ENCODE data around the gene AKAP17A. TPM values are rescaled to one million over a fixed set of nuclear protein-coding genes. Genes with fewer than 3 reads are reported as not detected.
A peak's percentile ranks its signal among the peaks of the same experiment; 100 is the strongest.

The AKAP17A gene
- total RNA-seq, 1 donor from 2014 or later: 62.0 TPM

DNA sequence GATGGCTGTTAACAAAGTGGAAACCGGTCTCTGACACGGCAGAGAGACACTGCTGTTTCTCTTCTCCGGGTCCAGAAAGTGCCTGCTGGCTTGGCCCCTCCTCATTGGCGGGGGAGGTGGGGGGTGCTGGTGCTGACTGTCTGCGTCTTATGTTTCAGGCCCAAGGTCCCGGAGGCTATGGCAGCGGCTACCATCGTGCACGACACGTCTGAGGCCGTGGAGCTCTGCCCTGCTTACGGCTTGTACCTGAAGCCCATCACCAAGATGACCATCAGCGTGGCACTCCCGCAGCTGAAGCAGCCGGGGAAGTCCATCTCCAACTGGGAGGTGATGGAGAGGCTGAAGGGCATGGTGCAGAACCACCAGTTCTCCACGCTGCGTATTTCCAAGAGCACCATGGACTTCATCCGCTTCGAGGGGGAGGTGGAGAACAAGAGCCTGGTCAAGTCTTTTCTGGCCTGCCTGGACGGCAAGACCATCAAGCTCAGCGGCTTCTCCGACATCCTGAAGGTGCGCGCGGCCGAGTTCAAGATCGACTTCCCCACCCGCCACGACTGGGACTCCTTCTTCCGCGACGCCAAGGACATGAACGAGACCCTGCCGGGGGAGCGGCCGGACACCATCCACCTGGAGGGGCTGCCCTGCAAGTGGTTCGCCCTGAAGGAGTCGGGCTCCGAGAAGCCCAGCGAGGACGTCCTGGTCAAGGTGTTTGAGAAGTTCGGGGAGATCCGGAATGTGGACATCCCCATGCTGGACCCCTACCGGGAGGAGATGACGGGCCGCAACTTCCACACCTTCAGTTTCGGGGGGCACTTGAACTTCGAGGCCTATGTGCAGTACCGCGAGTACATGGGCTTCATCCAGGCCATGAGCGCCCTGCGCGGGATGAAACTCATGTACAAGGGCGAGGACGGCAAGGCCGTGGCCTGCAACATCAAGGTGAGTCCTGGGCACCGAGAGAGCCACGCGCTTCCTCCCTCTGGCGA, 2.2 kb downstream of the AKAP17A start:
- Mint-ChIP-seq H3K9me3 (no peaks in the 10 kb centered on the region), H3K4me3 (peak overlapping the region; percentile 97), H3K4me1 (peaks cover 24% of the 10 kb centered on the region), H3K36me3 (ENCODE audit: low read depth) (peaks cover 46% of the 10 kb centered on the region), H3K27me3 (no peaks in the 10 kb centered on the region), H3K27ac (peak overlapping the region; percentile 93)
- DNase-seq: peak; percentile 56
- intact Hi-C loops (cut with micrococcal nuclease): loop anchor here (2.0 to 5.0 kb wide), 3 partner anchors 63 to 999 kb away; no protein-coding TSS in a partner anchor

DNA sequence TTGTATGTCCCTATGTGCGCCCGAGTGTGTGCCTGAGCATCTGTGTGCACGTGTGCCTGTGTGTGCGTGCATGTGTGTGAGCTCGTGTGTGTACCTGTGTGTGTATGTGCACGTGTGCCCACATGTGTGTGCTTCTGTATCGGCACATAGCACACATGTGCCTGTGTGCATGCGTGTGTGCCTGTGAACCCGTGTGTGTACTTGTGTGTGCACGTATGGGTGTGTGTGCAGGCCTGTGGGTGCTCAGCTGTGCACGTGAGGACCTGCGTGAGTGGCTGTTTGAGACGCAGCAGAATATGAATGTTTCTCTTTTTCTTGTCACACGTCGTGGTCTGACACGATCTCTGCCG, 4.3 kb downstream of the AKAP17A start:
- no peaks in the 10 kb centered on the region for H3K27me3 Mint-ChIP-seq
- no peak overlapping the region for H3K4me3 Mint-ChIP-seq
- DNase-seq: no peak
- H3K27ac Mint-ChIP-seq: no peak overlapping the region
- peaks cover 57% of the 10 kb centered on the region for H3K36me3 Mint-ChIP-seq (ENCODE audit: low read depth)
- H3K9me3 Mint-ChIP-seq: no peaks in the 10 kb centered on the region
- intact Hi-C loops (cut with micrococcal nuclease): no loop called here
- H3K4me1 Mint-ChIP-seq: peaks cover 20% of the 10 kb centered on the region

DNA sequence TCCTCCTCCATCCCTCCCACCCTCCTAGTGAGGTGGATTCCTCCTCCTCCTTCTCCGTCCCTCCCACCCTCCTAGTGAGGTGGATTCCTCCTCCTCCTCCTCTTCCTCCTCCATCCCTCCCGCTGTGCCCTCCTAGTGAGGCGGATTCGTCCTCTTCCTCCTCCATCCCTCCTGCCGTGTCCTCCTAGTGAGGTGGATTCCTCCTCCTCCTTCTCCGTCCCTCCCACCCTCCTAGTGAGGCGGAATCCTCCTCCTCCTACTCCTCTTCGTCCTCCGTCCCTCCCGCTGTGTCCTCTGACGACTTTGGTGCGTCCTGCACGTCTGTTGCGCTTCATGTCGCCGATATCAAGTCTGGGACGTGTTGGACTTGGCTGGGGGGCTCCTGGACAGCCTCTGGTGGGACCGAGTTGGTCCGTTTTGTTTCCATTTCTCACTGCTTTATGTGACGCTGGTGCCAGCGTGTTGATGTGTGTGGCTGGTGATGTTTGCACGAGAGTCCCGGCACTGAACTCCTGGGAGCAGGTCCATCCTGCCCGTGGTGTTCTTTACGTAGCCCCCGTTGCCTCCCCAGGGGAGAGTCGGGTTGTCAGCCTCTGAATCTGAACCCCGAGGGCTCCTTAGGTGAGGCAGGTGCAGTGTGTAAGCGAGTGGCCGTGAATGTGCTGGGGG, 5.4 kb downstream of the AKAP17A start:
- H3K27ac Mint-ChIP-seq: peak overlapping the region; percentile 29
- no peak for DNase-seq
- H3K27me3 Mint-ChIP-seq: no peaks in the 10 kb centered on the region
- intact Hi-C loops (cut with micrococcal nuclease): no loop called here
- H3K4me1 Mint-ChIP-seq: peaks cover 18% of the 10 kb centered on the region
- peaks cover 59% of the 10 kb centered on the region for H3K36me3 Mint-ChIP-seq (ENCODE audit: low read depth)
- no peak overlapping the region for H3K4me3 Mint-ChIP-seq
- H3K9me3 Mint-ChIP-seq: no peaks in the 10 kb centered on the region

DNA sequence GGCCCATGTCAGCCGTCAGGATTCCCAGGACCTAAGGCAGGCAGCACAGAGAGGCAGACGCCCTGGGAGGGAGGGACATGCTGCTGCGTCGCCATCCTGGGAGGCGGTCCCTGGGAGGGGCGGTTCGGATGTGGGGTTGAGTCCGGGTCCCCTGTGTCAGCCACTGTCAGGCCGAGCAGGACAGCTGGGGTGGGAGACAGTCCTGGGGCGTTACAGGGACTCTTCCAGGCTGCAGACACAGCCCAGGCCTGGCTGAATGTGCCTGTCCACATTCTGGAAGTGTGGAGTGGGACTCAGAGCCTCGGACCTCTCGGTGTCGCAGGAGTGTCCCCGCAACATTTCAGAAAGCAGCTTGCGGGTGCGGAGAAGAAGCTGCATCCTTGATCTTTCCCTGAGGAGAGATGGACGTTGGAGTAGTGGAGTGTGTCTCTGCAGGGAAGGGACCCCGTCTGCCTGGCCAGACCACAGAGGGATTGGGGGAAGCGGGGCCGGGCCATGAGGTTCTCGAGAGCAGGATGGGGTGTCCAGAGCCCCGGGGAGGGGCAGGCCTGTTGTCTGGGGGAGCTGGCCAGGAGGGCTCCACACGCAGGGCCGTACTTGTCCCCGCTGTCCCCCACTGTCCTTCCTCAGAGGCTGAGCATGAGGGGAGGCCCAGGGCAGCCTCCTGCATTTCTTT, 6.1 kb downstream of the AKAP17A start:
- no peak for DNase-seq
- no peak overlapping the region for H3K27ac Mint-ChIP-seq
- H3K27me3 Mint-ChIP-seq: no peaks in the 10 kb centered on the region
- intact Hi-C loops (cut with micrococcal nuclease): no loop called here
- no peak overlapping the region for H3K4me3 Mint-ChIP-seq
- peaks cover 17% of the 10 kb centered on the region for H3K4me1 Mint-ChIP-seq
- H3K9me3 Mint-ChIP-seq: no peaks in the 10 kb centered on the region
- H3K36me3 Mint-ChIP-seq (ENCODE audit: low read depth): peaks cover 66% of the 10 kb centered on the region

DNA sequence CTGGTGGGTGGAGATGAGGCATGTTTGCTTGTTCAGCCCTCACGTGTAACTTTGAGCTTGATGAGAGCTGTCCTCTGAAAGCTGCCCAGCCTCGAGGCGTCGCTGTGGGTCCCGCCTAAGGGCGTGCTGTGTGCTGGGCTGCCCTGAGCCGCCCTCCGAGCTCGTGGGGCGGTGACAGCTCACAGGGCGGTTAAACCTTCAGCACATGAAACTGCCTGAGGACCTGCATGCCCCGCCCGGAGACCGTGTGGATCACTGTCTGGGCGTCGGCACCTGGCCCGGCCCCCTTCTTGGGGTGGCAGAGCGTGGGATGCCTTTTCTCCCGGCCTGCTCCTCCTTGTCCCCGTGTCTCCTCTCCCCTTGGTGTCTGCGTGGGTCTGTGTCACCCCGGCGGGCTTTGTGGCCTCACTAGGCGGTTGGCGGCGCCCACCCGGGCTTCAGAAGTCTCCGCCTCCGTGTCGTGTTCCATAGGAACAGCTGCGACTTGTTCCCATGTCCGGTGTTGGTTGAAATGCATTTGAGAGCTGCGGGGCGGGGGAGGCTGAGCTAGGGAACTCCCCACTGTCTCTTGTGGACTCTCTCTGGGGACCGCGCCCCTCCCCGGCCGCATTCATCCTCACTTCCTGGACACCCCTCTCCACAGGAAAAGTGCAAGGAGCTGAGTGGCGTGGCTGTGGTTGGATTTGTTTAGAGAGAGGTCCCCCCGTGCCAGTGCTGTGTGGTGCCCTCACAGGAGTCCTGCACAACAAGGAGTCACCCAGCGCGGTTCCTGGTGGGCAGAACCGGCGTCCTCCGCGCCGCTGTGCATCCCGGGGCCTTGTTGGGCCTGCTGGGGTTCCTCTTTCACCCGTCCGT, 6.8 kb downstream of the AKAP17A start:
- no peaks in the 10 kb centered on the region for H3K9me3 Mint-ChIP-seq
- peaks cover 66% of the 10 kb centered on the region for H3K36me3 Mint-ChIP-seq (ENCODE audit: low read depth)
- DNase-seq: no peak
- H3K27me3 Mint-ChIP-seq: no peaks in the 10 kb centered on the region
- no peak overlapping the region for H3K27ac Mint-ChIP-seq
- intact Hi-C loops (cut with micrococcal nuclease): no loop called here
- peaks cover 12% of the 10 kb centered on the region for H3K4me1 Mint-ChIP-seq
- no peak overlapping the region for H3K4me3 Mint-ChIP-seq

DNA sequence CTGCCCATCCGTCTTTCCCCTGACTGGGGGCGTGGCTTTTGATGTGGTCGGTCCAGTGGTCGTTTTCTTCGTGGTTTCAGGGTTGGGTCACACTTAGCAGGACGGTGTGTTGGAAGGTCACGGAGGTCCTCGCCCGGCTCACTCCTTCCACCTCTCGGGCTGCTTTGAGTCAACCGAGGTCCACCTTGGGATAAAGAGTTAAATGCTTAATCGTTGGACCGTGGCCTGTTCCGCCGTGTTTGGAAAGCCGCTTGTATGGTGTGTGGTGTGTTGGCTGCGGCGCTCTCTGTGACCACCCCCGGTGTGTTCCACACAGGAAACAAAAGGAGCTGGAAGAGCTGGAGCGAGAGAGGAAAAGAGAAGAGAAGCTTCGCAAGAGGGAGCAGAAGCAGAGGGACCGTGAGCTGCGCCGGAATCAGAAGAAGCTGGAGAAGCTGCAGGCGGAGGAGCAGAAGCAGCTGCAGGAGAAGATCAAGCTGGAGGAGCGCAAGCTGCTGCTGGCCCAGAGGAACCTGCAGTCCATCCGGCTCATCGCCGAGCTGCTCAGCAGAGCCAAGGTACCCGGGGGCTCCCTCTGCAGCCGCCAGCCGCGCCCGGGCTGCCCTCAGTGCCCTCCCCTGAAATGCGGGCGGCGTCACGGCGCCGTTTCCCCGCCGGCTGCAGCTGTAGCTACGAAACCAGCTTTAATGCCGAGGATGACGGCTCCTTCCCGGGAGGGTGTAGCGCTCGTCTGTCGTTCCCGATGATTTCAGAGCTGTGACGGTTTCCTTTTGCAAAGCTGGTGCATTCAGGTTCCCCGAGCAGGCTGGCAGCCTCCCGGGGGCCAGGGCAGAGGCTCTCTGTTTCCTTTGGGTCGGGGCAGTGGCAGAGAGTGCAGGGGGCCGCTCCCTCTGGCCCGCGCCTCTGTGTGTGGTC, 7.7 kb downstream of the AKAP17A start:
- Mint-ChIP-seq H3K4me3 (no peak overlapping the region), H3K27me3 (no peaks in the 10 kb centered on the region), H3K4me1 (peaks cover 7% of the 10 kb centered on the region), H3K27ac (no peak overlapping the region), H3K9me3 (no peaks in the 10 kb centered on the region), H3K36me3 (ENCODE audit: low read depth) (peaks cover 62% of the 10 kb centered on the region)
- no peak for DNase-seq
- intact Hi-C loops (cut with micrococcal nuclease): no loop called here

DNA sequence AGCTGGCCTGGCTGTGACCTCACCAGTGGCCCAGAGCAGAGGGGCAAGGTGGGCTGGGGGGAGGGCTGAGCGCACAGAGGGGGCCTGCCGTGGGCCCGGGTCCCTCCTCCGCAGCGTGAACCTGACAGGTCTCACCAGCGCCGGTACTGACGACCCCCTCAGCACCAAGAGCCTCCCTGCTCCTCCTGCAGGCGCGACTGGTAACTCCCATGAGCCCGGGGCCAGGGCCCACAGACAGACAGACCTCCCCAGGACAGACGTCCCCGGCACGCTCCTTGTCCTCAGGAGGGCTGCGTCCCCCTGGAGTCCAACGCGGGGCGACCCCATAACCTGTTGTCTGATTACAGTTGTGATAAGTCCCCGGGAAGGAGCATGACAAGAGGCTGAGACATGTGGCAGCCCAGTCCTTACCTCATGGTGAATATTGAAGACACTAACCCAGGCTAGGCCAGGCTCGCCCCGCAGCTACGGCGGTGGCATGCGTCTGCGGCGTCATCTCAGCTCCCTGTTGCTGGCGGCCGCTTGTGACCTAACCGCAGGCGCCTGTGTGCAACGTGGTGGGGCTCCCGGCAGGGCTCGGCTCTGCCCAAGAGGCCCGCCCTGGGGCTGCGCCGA, 8.5 kb downstream of the AKAP17A start:
- intact Hi-C loops (cut with micrococcal nuclease): no loop called here
- DNase-seq: no peak
- no peaks in the 10 kb centered on the region for H3K27me3 Mint-ChIP-seq
- H3K9me3 Mint-ChIP-seq: no peaks in the 10 kb centered on the region
- no peak overlapping the region for H3K27ac Mint-ChIP-seq
- peaks cover 66% of the 10 kb centered on the region for H3K36me3 Mint-ChIP-seq (ENCODE audit: low read depth)
- peaks cover 6% of the 10 kb centered on the region for H3K4me1 Mint-ChIP-seq
- no peak overlapping the region for H3K4me3 Mint-ChIP-seq

DNA sequence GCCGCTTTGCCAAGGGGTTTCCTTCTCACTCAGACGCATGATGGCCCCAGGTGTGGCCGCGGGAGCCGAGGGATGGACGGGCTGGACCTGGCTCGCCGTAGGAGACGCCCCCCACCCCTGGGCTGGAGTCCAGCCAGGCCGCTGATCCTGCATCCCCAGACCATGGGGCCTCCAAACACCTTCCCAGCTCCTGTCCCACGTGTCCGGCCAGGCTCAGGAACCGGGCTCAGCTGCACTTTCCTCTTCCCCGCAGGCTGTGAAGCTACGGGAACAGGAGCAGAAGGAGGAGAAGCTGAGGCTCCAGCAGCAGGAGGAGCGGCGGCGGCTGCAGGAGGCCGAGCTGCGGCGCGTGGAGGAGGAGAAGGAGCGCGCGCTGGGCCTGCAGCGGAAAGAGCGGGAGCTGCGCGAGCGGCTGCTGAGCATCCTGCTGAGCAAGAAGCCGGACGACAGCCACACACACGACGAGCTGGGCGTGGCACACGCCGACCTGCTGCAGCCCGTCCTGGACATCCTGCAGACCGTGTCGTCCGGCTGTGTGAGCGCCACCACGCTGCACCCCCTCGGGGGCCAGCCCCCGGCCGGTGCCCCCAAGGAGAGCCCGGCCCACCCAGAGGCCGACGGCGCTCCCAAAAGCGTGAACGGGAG, 9.1 kb downstream of the AKAP17A start:
- Mint-ChIP-seq H3K36me3 (ENCODE audit: low read depth) (peaks cover 63% of the 10 kb centered on the region), H3K9me3 (no peaks in the 10 kb centered on the region), H3K27ac (no peak overlapping the region), H3K27me3 (no peaks in the 10 kb centered on the region), H3K4me1 (peaks cover 2% of the 10 kb centered on the region), H3K4me3 (no peak overlapping the region)
- DNase-seq: no peak
- intact Hi-C loops (cut with micrococcal nuclease): no loop called here

DNA sequence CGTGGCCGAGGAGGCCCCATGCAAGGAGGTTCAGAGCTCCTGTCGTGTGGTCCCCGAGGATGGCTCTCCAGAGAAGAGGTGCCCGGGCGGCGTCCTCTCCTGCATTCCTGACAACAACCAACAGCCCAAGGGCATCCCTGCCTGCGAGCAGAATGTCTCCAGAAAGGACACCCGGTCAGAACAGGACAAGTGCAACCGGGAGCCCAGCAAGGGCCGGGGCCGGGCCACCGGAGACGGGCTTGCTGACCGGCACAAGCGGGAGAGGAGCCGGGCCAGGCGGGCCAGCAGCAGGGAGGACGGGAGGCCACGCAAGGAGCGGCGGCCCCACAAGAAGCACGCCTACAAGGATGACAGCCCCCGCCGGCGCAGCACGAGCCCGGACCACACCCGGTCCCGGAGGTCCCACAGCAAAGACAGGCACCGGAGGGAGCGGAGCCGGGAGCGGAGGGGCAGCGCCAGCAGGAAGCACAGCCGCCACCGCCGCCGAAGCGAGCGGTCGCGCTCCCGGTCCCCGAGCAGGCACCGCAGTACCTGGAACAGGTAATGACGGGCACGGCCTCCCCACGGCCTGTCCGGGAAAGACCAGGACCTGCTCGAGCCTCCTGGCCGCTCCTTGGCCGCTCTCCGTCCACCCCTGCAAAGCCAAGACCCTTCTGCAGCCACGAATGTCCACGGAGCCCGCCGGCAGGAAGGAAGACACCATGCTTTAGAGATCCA, 9.8 kb downstream of the AKAP17A start:
- Mint-ChIP-seq H3K4me1 (peaks cover 2% of the 10 kb centered on the region), H3K36me3 (ENCODE audit: low read depth) (peaks cover 58% of the 10 kb centered on the region), H3K9me3 (no peaks in the 10 kb centered on the region), H3K27ac (no peak overlapping the region), H3K27me3 (no peaks in the 10 kb centered on the region), H3K4me3 (no peak overlapping the region)
- intact Hi-C loops (cut with micrococcal nuclease): no loop called here
- DNase-seq: peak; percentile 50

DNA sequence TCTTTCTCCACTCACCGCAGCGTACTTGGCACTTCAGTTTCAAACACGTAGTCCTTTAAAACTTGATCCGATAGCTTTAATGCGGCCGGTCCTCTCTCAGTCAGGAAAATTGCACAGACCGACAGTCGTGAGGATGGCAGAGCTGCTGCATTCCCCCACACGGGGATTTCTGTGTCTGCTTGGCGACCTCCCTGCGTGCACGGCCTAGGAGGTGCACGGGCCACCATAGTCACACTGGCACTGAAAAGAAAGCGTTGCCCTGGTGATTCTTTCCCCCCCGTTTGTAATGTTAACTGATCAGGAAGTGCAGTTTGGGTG, 10.3 kb downstream of the AKAP17A start:
- peaks cover 2% of the 10 kb centered on the region for H3K4me1 Mint-ChIP-seq
- no peak overlapping the region for H3K4me3 Mint-ChIP-seq
- DNase-seq: no peak
- H3K27me3 Mint-ChIP-seq: no peaks in the 10 kb centered on the region
- H3K27ac Mint-ChIP-seq: no peak overlapping the region
- H3K36me3 Mint-ChIP-seq (ENCODE audit: low read depth): peaks cover 58% of the 10 kb centered on the region
- intact Hi-C loops (cut with micrococcal nuclease): no loop called here
- no peaks in the 10 kb centered on the region for H3K9me3 Mint-ChIP-seq

DNA sequence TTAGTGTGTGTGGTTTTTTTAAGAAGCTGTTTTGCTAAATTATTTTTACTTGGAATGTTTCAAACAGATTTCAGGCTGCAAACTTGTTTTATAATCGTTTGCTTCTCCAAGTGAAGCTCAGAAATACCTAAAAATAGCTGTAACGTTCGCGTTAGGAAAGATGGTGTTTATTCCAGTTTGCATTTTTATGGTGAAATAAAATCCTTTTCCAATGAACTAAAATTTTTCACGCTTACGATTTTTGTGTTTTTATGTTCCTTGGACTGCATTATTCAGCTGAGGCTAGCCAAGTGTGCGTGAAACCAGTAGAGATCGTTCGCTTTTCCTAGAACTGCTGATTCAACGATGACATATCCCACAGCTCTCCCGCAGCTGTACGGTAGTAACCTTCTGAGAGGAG, 10.9 kb downstream of the AKAP17A start:
- no peak overlapping the region for H3K27ac Mint-ChIP-seq
- intact Hi-C loops (cut with micrococcal nuclease): no loop called here
- no peak overlapping the region for H3K4me3 Mint-ChIP-seq
- H3K27me3 Mint-ChIP-seq: no peaks in the 10 kb centered on the region
- peaks cover 2% of the 10 kb centered on the region for H3K4me1 Mint-ChIP-seq
- H3K36me3 Mint-ChIP-seq (ENCODE audit: low read depth): peaks cover 52% of the 10 kb centered on the region
- no peak for DNase-seq
- H3K9me3 Mint-ChIP-seq: no peaks in the 10 kb centered on the region
